IMR-90 (cell line): ENCODE data around the gene SLC26A1. TPM values are rescaled to one million over a fixed set of nuclear protein-coding genes. Genes with fewer than 3 reads are reported as not detected.

Experiments
- ATAC-seq: fragments of 200-7000 bp; cut with Tn5 transposase; 2 replicates; pipeline ENCODE4 v1.9.1; 2020; ENCODE audit warnings: low read depth, mild to moderate bottlenecking, moderate library complexity
- BruUV-seq: library from RNA; stranded (reverse); fragments of 400-500 nt; replicated peaks from 2 replicates; lab custom pipeline; 2021; lab: Mats Ljungman, UMichigan
- CTCF ChIA-PET: fragments of 300-600 bp; formaldehyde crosslinking; extraction: SDS; loops from one replicate; lab custom pipeline; 2021; ENCODE audit warnings: antibody characterized with exemption; lab: Yijun Ruan, JAX
- POLR2A ChIA-PET: fragments of 300-600 bp; sonication (Branson Sonifier 250); formaldehyde crosslinking; loops from one replicate; lab custom pipeline; 2022; ENCODE audit warnings: antibody characterized with exemption; ENCODE audit not compliant: unreplicated experiment; lab: Charles Lee
- DNase-seq: peaks from one replicate; pipeline ENCODE4 v3.0.0; 2013
- H2AFZ ChIP-seq: replicated peaks from 2 replicates; pipeline ENCODE3; 2013; ENCODE audit warnings: low read length, mild to moderate bottlenecking; ENCODE audit not compliant: poor library complexity
- H2AK5ac ChIP-seq: 2 replicates; pipeline ENCODE4 v1.6.1; 2013; ENCODE audit warnings: low read depth, low read length, inconsistent platforms
- H2AK9ac ChIP-seq: replicated peaks from 2 replicates; pipeline ENCODE3; 2013; ENCODE audit warnings: mild to moderate bottlenecking, low read depth, low read length, moderate library complexity; ENCODE audit not compliant: poor library complexity
- H2BK120ac ChIP-seq: 2 replicates; pipeline ENCODE4 v1.6.1; 2013; ENCODE audit warnings: low read depth, low read length, inconsistent platforms
- H2BK15ac ChIP-seq: 3 replicates; pipeline ENCODE4 v1.6.1; 2013; ENCODE audit warnings: low read depth, low read length, inconsistent platforms
- H2BK20ac ChIP-seq: 2 replicates; pipeline ENCODE4 v1.6.1; 2013; ENCODE audit warnings: low read depth, mild to moderate bottlenecking, inconsistent platforms, low read length, moderate library complexity
- H2BK5ac ChIP-seq: 2 replicates; pipeline ENCODE4 v1.6.1; 2013; ENCODE audit warnings: mild to moderate bottlenecking, low read depth, low read length, inconsistent platforms; ENCODE audit not compliant: poor library complexity, severe bottlenecking
- H3K14ac ChIP-seq: replicated peaks from 2 replicates; pipeline ENCODE4 v1.6.1; 2013; ENCODE audit warnings: low read depth, low read length, inconsistent platforms
- H3K18ac ChIP-seq: 2 replicates; pipeline ENCODE4 v1.6.1; 2013; ENCODE audit warnings: low read depth, low read length, control low read depth
- H3K23ac ChIP-seq: 2 replicates; pipeline ENCODE4 v1.6.1; 2013; ENCODE audit warnings: low read depth, low read length, inconsistent platforms
- H3K27ac ChIP-seq: 2 replicates; pipeline ENCODE4 v1.5.1; 2013; ENCODE audit warnings: mild to moderate bottlenecking, control low read depth, low read length; ENCODE audit not compliant: insufficient read depth
- H3K27me3 ChIP-seq: 2 replicates; pipeline ENCODE4 v1.6.1; 2013; ENCODE audit warnings: low read length; ENCODE audit not compliant: control insufficient read depth, insufficient read depth
- H3K36me3 ChIP-seq: 2 replicates; pipeline ENCODE4 v1.6.1; 2013; ENCODE audit warnings: low read length, mixed read lengths; ENCODE audit not compliant: control insufficient read depth, insufficient read depth
- H3K4ac ChIP-seq: 2 replicates; pipeline ENCODE4 v1.6.1; 2013; ENCODE audit warnings: low read depth, low read length, inconsistent platforms
- H3K4me1 ChIP-seq: 2 replicates; pipeline ENCODE4 v1.6.1; 2013; ENCODE audit warnings: low read length, mixed read lengths; ENCODE audit not compliant: control insufficient read depth, insufficient read depth
- H3K4me2 ChIP-seq: 2 replicates; pipeline ENCODE4 v1.6.1; 2013; ENCODE audit warnings: low read depth, mild to moderate bottlenecking, control low read depth, low read length, moderate library complexity
- H3K4me3 ChIP-seq: 2 replicates; pipeline ENCODE4 v1.5.1; 2013; ENCODE audit warnings: low read depth, mild to moderate bottlenecking, control low read depth, low read length, moderate library complexity; ENCODE audit not compliant: insufficient read depth
- H3K56ac ChIP-seq: 2 replicates; pipeline ENCODE4 v1.6.1; 2013; ENCODE audit warnings: low read length, inconsistent platforms; ENCODE audit not compliant: insufficient read depth; ENCODE audit errors: extremely low read depth
- H3K79me1 ChIP-seq, 2 experiments: 2 replicates each; pipeline ENCODE4 v1.6.1; 2013; ENCODE audit warnings: low read length in 2 of 2, inconsistent platforms in 1 of 2, low read depth in 1 of 2
- H3K9ac ChIP-seq: 2 replicates; pipeline ENCODE4 v1.6.1; 2013; ENCODE audit warnings: low read depth, low read length, control low read depth
- H3K9me1 ChIP-seq: 2 replicates; pipeline ENCODE4 v1.6.1; 2013; ENCODE audit warnings: low read length, inconsistent platforms; ENCODE audit not compliant: insufficient read depth
- H3K9me3 ChIP-seq: 2 replicates; pipeline ENCODE4 v1.6.1; 2013; ENCODE audit warnings: low read length; ENCODE audit not compliant: control insufficient read depth, insufficient read depth
- H4K20me1 ChIP-seq: 2 replicates; pipeline ENCODE4 v1.6.1; 2013; ENCODE audit warnings: low read length, inconsistent platforms; ENCODE audit not compliant: insufficient read depth
- H4K5ac ChIP-seq: 2 replicates; pipeline ENCODE4 v1.6.1; 2013; ENCODE audit warnings: mild to moderate bottlenecking, low read depth, low read length, control low read depth
- H4K8ac ChIP-seq, 2 experiments: 2 replicates each; pipeline ENCODE4 v1.6.1; 2013; ENCODE audit warnings: low read depth in 2 of 2, low read length in 2 of 2, control low read depth in 1 of 2, inconsistent platforms in 1 of 2
- H4K91ac ChIP-seq: 2 replicates; pipeline ENCODE4 v1.6.1; 2013; ENCODE audit warnings: low read depth, low read length, inconsistent platforms; ENCODE audit not compliant: insufficient read depth
- ELK1 ChIP-seq: fragments of 150-350 bp; IDR thresholded peaks from 2 replicates; pipeline ENCODE4 v1.6.1; 2016; ENCODE audit warnings: low read depth, mild to moderate bottlenecking, low read length, moderate library complexity, borderline replicate concordance
- MAZ ChIP-seq: IDR thresholded peaks from 2 replicates; pipeline ENCODE4 v1.6.1; 2012; ENCODE audit warnings: low read depth, mild to moderate bottlenecking, low read length, improper control_type of control experiment, moderate library complexity, borderline replicate concordance
- POLR2A ChIP-seq: IDR thresholded peaks from 2 replicates; pipeline ENCODE4 v1.6.1; 2012; ENCODE audit warnings: mild to moderate bottlenecking, low read depth, low read length
- RAD21 ChIP-seq: IDR thresholded peaks from 2 replicates; pipeline ENCODE4 v1.6.1; 2012; ENCODE audit warnings: low read length, improper control_type of control experiment
- WGBS, 2 experiments: methylation state at CpG; one replicate each; pipeline versions ENCODE4 v1.1.5 to v1.1.7; 2013; ENCODE audit warnings: missing lambda C conversion rate in 2 of 2; ENCODE audit not compliant: insufficient read length in 1 of 2; ENCODE audit errors: extremely low coverage in 2 of 2; 5-methylcytosine and 5-hydroxymethylcytosine counted together
- dilution Hi-C: fragments of 300-500 bp; cut with HindIII; formaldehyde crosslinking; loops from one replicate; pipeline ENCODE4 v1.14.3; 2018; ENCODE audit warnings: low sequenced_read_pairs; ENCODE audit not compliant: unreplicated experiment
- in situ Hi-C: fragments of 300-500 bp; cut with MboI; formaldehyde crosslinking; loops from 3 replicates; pipeline ENCODE4 v1.14.3; 2019; ENCODE audit warnings: low sequenced_read_pairs, inconsistent platforms, mixed read lengths
- intact Hi-C: fragments of 100-400 bp; cut with micrococcal nuclease; formaldehyde crosslinking; loops from 2 replicates; pipeline ENCODE4 v1.10.0; 2022
- polyA plus RNA-seq, 3 experiments: library from polyadenylated mRNA; depleted of rRNA; stranded (reverse); fragments of >200 nt; gene quantifications; 2 replicates each; pipeline ENCODE4 v1.2.3, GENCODE V29; 2012; ENCODE audit warnings: low replicate concordance in 1 of 3
- total RNA-seq: library from RNA; depleted of rRNA; stranded (reverse); fragments of >200 nt; gene quantifications from 2 replicates; pipeline ENCODE4 v1.2.3, GENCODE V29; 2012
- TF ChIP-seq, protein P1 (sequence below): fragments of 150-350 bp; IDR thresholded peaks from 2 replicates; pipeline ENCODE4 v1.6.1; 2017; ENCODE audit warnings: mild to moderate bottlenecking, antibody characterized with exemption, low read length, low read depth

The SLC26A1 gene
- total and polyA plus RNA-seq, 2 of the 4 experiments (the other 2 are of a cell fraction): 0.09 TPM; not detected in 1

DNA sequence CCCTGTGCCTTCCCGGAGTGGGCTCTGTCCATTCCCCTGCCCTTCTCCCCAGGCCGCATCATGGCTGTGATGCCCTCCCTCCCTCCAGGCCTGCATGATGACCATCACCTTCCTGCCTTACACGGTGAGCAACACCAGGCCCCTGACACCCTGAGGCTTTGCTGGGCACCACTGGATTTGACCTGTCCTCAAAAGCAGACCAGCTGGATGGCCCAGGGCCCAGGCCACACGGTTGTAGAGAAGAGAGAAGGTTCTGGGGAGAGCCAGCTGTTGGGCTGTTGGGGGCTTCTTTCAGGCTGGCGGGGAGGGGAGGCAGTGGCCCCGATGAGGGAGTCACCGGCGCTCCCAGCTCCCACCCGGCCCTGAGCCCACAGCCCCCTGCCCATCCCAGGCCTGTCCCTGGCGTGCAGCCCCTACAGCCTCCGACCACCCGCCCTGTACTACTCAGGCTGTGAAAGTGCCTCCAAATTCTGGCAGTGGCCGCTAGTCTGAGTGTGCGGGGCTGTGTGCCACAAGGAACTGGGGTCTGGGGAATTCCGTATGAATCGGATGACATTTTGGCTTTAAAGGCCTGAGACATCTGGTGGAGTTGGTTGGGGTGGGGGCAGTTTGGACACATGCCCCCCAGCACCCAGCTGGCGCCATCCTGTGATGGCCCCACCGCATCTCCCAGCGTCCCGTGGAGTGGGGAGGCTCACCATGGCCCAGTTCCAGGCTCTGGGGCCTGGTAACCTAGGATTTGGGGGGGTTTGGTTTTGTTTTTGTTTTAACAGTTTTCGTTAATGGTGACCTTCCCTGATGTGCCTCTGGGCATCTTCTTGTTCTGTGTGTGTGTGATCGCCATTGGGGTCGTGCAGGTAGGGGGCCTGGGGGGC is 41.4 kb downstream of the SLC26A1 start:
- Histone ChIP-seq H4K20me1 (peaks cover 7% of the 10 kb centered on the region; the same call in 1 of the 2 replicates), H3K14ac (no peak overlapping the region), H3K9ac (no peak overlapping the region), H2BK120ac (no peak overlapping the region), H2AFZ (no peak overlapping the region), H3K36me3 (peaks cover 7% of the 10 kb centered on the region), H3K56ac (no peak overlapping the region), H2AK5ac (no peak overlapping the region), H3K27ac (no peak overlapping the region), H3K4me3 (no peak overlapping the region), H2BK15ac (no peak overlapping the region), H4K5ac (no peak overlapping the region), H3K4ac (no peak overlapping the region), H3K79me1 (no peaks in the 10 kb centered on the region), H3K23ac (no peak overlapping the region), H3K4me1 (no peaks in the 10 kb centered on the region), H3K18ac (no peak overlapping the region), H4K8ac (no peak overlapping the region), H3K9me1 (0 out of 2 replicates have a peak, but pooled peaks cover 5% of the 10 kb centered on the region), H3K27me3 (no peaks in the 10 kb centered on the region), H2AK9ac (no peak overlapping the region), H3K4me2 (no peak overlapping the region), H2BK20ac (no peak overlapping the region), H3K9me3 (no peaks in the 10 kb centered on the region), H2BK5ac (no peak overlapping the region), H4K91ac (no peak overlapping the region)
- dilution Hi-C loops (no loop called here), in situ Hi-C loops (no loop called here), intact Hi-C loops (no loop called here)
- CTCF ChIA-PET: no interaction called here
- ATAC-seq: no peak
- TF ChIP-seq POLR2A: no peak
- TF ChIP-seq, protein P1, sequence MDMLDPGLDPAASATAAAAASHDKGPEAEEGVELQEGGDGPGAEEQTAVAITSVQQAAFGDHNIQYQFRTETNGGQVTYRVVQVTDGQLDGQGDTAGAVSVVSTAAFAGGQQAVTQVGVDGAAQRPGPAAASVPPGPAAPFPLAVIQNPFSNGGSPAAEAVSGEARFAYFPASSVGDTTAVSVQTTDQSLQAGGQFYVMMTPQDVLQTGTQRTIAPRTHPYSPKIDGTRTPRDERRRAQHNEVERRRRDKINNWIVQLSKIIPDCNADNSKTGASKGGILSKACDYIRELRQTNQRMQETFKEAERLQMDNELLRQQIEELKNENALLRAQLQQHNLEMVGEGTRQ: no peak
- no peak for TF ChIP-seq ELK1
- no peak for TF ChIP-seq MAZ
- no peak for TF ChIP-seq RAD21
- WGBS, 2 experiments: 70% methylated on average over 2 of the region's 23 CpGs; no CpG with 5 or more reads in 1 of the 2 experiments
- DNase-seq: no peak
- BruUV-seq: no TSS peak
- POLR2A ChIA-PET: no interaction called here
